HTR-8/SVneo (cell line): Measurements from ENCODE around the gene PSME3IP1.

Experiments used
- DNase-seq: peaks from one replicate; pipeline ENCODE4 v3.0.0; 2011; ENCODE audit warnings: low spot score, mixed read lengths; ENCODE audit not compliant: insufficient read length
- FAIRE-seq: peaks from 2 replicates; lab custom pipeline; 2011; peaks lifted over from hg19 to GRCh38; lab: Jason Lieb, UNC

PSME3IP1 gene

DNA sequence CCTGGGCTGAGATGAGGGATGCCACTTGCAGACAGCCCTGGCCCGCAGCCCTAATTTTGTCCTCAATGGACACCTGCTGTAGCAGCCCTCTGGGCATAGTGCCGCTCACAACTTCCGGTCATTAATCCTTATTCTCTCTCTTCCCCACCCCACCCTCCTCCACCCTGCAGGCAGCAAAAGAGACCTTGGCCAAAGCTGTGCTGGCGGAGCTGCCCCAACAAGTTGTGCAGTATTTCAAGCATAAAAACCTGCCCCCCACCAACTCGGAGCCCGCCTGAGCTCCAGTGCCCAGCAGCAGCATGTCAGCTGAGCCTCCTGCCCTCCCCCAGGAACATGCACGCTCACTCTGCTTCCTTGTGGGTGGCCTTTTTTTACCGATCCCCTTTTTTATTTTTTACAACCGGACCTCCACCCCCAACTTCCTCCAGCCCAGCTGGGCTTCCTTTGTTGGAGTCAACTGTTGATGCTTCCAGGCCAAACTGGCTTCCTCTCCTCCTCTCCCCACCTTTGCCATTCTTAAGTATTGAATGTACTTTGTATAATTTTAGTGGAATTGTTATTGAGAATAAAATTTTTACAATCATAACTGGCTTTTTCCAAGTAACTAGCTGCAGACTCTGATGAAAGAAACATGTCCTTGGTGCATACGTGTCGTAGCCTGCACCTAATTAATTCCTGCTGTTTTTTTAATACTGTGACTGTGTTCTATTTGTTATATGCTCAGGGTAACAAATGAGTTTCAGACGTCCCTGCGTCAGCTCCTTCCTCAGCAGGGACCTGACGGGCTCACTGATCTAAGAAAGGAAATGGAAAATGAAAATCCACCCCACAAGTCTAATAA lies 38.2 kb downstream of the PSME3IP1 start:
- no peak for FAIRE-seq
- DNase-seq = no peak

DNA sequence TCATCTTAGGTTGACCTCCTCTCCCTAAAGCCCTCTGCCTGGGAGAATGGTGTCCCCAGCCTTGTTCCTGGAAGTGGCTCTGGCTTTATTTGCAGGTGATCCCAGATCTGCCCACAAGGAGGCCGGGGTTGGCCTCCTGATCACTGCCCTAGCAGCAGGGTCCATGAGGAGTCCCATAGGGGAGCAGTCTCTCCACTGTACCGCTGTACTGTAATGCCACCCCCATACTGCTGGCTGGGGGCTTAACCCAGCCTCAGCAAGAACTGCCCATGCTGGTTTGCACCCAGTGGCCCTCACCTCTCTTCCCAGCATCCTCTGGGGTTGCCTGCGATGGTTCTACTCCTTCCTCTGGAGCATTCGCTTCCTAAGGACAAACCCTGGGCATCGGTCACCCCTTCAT lies 39.1 kb downstream of the PSME3IP1 start:
- FAIRE-seq = no peak
- no peak for DNase-seq

DNA sequence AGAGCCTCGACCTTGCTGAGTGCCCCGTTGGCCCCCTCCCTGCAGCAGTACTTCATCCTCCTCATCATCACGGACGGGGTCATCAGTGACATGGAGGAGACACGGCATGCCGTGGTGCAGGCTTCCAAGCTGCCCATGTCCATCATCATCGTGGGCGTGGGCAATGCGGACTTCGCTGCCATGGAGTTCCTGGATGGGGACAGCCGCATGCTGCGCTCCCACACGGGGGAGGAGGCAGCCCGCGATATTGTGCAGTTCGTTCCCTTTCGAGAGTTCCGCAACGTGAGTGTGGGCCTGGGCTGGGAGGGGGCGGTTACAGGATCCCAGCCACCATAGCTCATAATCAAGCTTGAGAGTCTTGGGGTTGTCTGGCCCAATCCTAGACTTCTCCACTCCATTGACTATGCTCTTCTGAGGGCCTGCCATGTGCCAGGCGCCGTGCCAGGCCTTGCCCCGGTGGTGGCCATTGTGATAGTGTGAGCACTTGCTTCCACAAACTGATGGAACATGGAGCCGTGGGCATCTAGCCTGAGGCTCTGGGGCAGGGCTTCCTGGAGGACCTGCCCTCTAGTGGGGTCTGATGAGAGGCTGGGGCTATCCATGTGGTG lies 39.7 kb downstream of the PSME3IP1 start:
- FAIRE-seq = no peak

DNA sequence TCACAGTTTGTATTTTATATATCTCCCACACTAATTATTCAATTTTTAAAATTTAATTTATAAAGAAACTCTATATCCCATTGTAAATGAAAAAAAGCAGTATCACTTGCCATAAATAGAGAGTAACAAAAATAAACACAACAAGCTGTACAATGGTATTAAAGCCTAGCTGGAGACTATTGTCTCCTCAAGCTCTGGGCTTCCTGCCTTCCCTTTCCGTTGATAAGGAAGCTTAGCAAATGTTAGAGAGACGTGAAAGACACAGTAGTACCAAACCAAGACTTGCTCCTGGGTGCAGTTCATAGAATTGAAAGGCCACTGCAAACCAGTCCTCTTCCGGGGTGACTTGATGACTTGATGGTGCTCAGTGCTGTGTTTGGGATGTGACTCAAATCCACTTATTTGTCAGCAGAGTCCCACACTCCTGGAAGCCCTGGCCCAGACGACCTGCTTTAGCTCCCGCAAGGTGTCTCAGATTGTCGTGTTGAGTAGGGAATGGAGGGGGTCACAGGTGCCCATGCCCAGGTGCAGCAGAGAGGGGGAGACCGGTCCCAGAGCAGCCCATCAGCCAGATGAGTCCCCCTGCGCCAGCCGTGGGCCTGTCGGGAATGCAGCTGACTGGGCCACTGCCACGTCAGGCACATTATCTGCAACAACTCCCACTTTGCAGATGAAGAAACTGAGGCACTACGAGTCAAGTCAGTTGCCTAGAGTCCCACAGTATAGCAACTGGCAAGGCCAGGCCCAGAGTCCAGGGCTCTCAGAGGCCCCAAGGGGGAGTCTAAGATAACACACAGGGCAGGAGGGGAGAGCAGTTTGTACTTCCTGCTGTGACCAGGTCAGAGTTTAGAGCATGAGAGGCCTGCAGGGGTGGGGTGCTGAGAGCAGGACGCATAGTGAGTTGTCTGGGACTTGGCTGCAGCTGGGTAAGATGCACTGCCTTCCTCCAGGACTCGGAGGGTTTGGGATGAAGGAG lies 40.5 kb downstream of the PSME3IP1 start:
- FAIRE-seq = no peak
- DNase-seq = no peak

More for the DNA sequence above, 39.7 kb downstream of the PSME3IP1 start:
- DNase-seq = no peak

DNA sequence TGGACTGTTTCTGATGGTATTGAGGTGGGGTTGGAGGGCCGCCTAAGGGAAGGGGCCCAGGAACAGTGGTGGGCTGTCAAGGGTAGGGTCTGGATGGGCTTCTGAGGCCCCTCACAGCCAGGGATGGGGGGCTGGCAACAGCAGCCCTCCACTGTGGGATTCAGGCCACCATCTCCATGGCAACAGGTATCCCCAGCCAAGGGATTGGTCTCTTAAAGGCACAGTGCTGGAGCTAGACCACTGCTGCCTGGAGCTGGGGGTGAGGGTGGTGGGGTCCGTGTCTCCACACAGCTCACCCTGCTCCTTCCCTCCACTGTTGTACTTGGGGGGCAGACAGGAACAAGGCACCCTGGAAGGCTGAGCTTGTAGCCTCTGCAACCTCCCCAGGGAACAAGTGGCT lies 41.8 kb downstream of the PSME3IP1 start:
- FAIRE-seq (no peak), DNase-seq (no peak)

DNA sequence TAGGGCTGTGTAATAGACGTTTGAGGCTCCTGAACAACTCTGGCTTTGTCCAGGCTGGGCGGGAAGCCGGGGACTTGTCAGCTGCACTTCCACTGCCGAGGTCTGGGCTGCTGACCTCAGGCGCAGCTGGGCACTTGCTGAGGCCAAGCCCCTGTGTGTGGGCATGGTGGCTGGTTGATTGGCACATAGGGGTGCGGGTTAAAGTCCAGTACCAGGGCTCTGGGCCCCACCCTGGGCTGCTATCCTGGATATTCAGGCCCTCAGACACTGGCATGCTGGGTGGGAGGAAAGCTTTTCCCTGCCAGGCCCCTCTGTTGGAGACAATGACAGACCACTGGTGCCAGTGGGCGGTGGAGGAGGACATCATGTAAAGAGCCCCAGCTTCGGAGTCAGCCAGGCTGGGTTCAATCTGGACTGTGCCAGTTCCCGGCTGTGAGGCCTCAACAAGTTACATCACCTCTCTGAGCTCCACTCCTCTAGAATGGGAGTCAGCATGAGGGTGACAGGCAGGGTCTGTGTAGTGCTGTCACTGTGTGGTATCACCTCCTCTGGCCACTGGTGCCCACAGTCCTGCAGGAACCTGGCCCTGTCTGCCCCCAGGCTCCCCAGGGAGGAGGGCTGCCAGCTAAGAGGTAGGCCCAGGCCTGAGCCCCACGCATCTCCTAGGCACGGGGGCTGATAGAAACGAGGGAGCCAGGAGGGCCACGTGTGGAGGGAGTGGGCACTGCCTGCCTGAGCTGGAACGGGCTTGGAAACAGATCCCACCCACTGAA lies 42.5 kb downstream of the PSME3IP1 start:
- DNase-seq = no peak
- FAIRE-seq = no peak

GRCh38 chr16:57141822-57142631 lies 43.8 kb downstream of the PSME3IP1 start:
- FAIRE-seq (no peak), DNase-seq (no peak)

GRCh38 chr16:57140931-57141668 lies 44.7 kb downstream of the PSME3IP1 start:
- no peak for FAIRE-seq
- DNase-seq = no peak

DNA sequence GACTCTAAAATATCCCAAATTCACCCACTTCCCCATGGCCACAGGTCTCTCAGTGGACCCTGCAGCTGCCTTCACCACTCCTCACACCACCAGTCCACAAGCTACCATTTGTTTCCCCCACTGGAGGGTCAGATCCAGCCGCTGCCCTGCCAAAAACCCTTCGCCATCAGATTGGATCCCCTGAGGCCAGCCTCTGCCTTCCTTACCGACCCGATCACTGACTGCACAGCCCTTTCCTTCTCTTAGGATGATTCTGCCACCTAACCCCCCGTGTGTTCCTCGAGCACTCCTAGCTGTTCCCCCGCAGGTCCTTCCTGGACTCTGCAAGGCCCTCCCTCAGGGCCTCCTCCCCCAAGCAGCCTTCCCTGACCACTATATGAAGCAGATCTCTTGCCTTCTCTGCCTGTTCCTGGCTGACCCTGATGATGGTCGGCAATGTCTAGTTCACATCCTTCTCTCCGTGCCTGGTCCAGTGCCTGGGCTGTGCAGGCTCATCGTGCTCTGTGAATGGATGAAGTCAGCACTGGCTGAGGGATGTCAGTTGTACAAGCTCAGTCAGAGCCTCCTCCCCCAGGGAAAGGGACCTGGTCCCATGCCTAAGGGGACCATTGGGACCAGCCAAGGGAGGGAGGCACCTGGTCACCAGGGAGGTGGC lies 47.4 kb downstream of the PSME3IP1 start:
- FAIRE-seq (no peak), DNase-seq (no peak)

GRCh38 chr16:57137566-57138273 lies 48.1 kb downstream of the PSME3IP1 start:
- DNase-seq (no peak), FAIRE-seq (no peak)

- FAIRE-seq (no peak), DNase-seq (no peak)
These were observed 48.8 kb downstream of the PSME3IP1 start for GRCh38 chr16:57137043-57137442.

- FAIRE-seq = no peak
- no peak for DNase-seq
These were observed 50.9 kb downstream of the PSME3IP1 start for GRCh38 chr16:57134982-57135381.

DNA sequence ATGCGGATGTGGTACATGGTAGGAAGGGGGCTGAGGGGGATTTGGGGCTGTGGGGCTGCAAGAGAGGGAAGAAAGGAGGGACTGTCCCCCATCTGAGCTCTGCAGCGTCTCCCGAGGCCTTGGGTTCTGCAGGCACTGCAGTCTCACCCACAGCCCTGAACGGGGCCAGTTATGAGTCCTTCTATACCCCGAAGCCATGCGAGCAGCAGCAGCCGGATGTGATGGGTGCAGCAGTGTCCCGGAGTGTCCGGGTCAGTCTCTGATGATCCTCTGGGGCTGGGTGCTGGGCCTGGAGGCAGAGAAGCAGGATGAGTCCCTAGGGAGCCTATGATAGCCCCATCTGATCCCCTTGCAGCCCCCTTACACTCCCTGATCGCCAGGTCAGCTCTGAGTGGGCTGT lies 52.0 kb downstream of the PSME3IP1 start:
- DNase-seq (no peak), FAIRE-seq (no peak)

GRCh38 chr16:57133031-57133430 lies 52.8 kb downstream of the PSME3IP1 start:
- DNase-seq = no peak
- FAIRE-seq = no peak

- no peak for DNase-seq
- no peak for FAIRE-seq
These were observed 53.4 kb downstream of the PSME3IP1 start for GRCh38 chr16:57132470-57132869.

- FAIRE-seq (no peak), DNase-seq (no peak)
These were observed 54.4 kb downstream of the PSME3IP1 start for GRCh38 chr16:57131351-57131970.

DNA sequence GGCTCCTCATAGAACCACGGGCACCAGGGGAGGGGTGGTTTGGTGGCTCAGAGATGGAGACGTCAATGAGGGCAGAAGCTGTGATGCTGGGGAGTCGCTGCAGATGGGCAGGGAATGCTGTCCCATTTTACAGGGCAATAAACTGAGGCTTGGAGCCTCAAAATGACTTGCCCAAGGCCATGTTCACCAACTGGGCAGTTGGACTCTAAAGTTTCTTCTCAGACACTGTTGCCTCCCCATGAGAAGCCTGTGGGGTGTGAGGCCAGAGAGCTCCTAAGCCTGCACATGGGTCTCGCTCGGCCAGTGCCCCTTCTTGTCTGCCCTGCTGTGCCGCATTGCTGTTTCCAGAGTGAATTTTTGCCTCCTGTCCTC lies 54.9 kb downstream of the PSME3IP1 start:
- FAIRE-seq = no peak
- no peak for DNase-seq
